GM12878 (cell line): ENCODE results near the gene TRIM58. TPM values are rescaled to one million over a fixed set of nuclear protein-coding genes. Genes with fewer than 3 reads are reported as not detected.

Experiments
- ATAC-seq: fragments of 200-7000 bp; cut with Tn5 transposase; 3 replicates; pipeline ENCODE4 v1.9.1; 2020; ENCODE audit warnings: mild to moderate bottlenecking, moderate library complexity
- BruUV-seq: library from RNA; stranded (reverse); fragments of 400-500 nt; replicated peaks from 2 replicates; lab custom pipeline; 2021; lab: Mats Ljungman, UMichigan
- CTCF ChIA-PET: fragments of 300-600 bp; sonication (Branson Sonifier 250); formaldehyde crosslinking; extraction: SDS; loops from one replicate; lab custom pipeline; 2021; ENCODE audit warnings: inconsistent platforms; lab: Yijun Ruan, JAX
- POLR2A ChIA-PET: fragments of 350-600 bp; formaldehyde crosslinking; extraction: SDS; loops from one replicate; lab custom pipeline; 2021; ENCODE audit warnings: inconsistent platforms; lab: Charles Lee
- RAD21 ChIA-PET: fragments of 300-600 bp; sonication (Branson Sonifier 250); formaldehyde crosslinking; loops from one replicate; lab custom pipeline; 2023; ENCODE audit warnings: antibody characterized with exemption; ENCODE audit not compliant: unreplicated experiment; lab: Charles Lee
- SMC1A ChIA-PET: fragments of 300-600 bp; sonication (Branson Sonifier 250); formaldehyde crosslinking; loops from one replicate; lab custom pipeline; 2023; ENCODE audit not compliant: unreplicated experiment, uncharacterized antibody; lab: Charles Lee
- DNase-seq: peaks from one replicate; pipeline ENCODE4 v3.0.0-alpha.2; 2011; ENCODE audit warnings: low read depth, low spot score
- FAIRE-seq: peaks from 3 replicates; lab custom pipeline; 2011; peaks lifted over from hg19 to GRCh38; lab: Jason Lieb, UNC
- H2AFZ ChIP-seq: 2 replicates; pipeline ENCODE4 v1.6.0; 2011; ENCODE audit warnings: low read depth, low read length, control low read depth; ENCODE audit not compliant: control insufficient read depth
- H3K27ac ChIP-seq: 2 replicates; pipeline ENCODE4 v1.5.1; 2011; ENCODE audit warnings: control low read depth; ENCODE audit not compliant: control insufficient read depth, insufficient read depth
- H3K27me3 ChIP-seq, 2 experiments: replicated peaks in 1 of 2; 2 replicates each; pipeline versions ENCODE4 v1.6.0 to v1.6.1; 2011; ENCODE audit warnings: low read length in 1 of 2; ENCODE audit not compliant: control insufficient read depth in 2 of 2, insufficient read depth in 2 of 2
- H3K36me3 ChIP-seq, 2 experiments: 2 replicates each; pipeline ENCODE4 v1.5.1; 2011; ENCODE audit warnings: low read length in 1 of 2; ENCODE audit not compliant: control insufficient read depth in 2 of 2, insufficient read depth in 2 of 2
- H3K4me1 ChIP-seq: 2 replicates; pipeline ENCODE4 v1.6.1; 2011; ENCODE audit warnings: mild to moderate bottlenecking, low read length, moderate library complexity, mixed read lengths; ENCODE audit not compliant: control insufficient read depth, insufficient read depth
- H3K4me2 ChIP-seq: 2 replicates; pipeline ENCODE4 v1.6.0; 2011; ENCODE audit warnings: control low read depth; ENCODE audit not compliant: control insufficient read depth, insufficient read depth
- H3K4me3 ChIP-seq: fragments of 200-600 bp; sonication (generic); 2 replicates; pipeline ENCODE4 v1.5.1; 2016
- H3K79me2 ChIP-seq: 2 replicates; pipeline ENCODE4 v1.6.0; 2011; ENCODE audit warnings: low read length; ENCODE audit not compliant: control insufficient read depth, insufficient read depth
- H3K9ac ChIP-seq: 2 replicates; pipeline ENCODE4 v1.8.0; 2011; ENCODE audit warnings: low read length, control low read depth, mixed read lengths; ENCODE audit not compliant: control insufficient read depth, insufficient read depth
- H3K9me3 ChIP-seq: replicated peaks from 3 replicates; pipeline ENCODE4 v1.5.1; 2011; ENCODE audit warnings: mild to moderate bottlenecking, low read length; ENCODE audit not compliant: control insufficient read depth, insufficient read depth
- H4K20me1 ChIP-seq: 2 replicates; pipeline ENCODE4 v1.6.0; 2011; ENCODE audit not compliant: control insufficient read depth, insufficient read depth
- HDAC6 ChIP-seq: fragments of 200-600 bp; sonication (generic); IDR thresholded peaks from one replicate; pipeline ENCODE4 v1.8.0; 2017; ENCODE audit warnings: antibody characterized with exemption; ENCODE audit not compliant: unreplicated experiment
- ZNF622 ChIP-seq: fragments of 450-650 bp; IDR thresholded peaks from 2 replicates; pipeline ENCODE4 v1.6.1; 2017; ENCODE audit warnings: mild to moderate bottlenecking, inconsistent platforms
- WGBS: methylation state at CpG from one replicate; pipeline ENCODE4 v1.1.6; 2016; ENCODE audit warnings: low lambda C conversion rate; ENCODE audit not compliant: insufficient replicate concordance, insufficient coverage; ENCODE audit errors: missing lambda C conversion rate; 5-methylcytosine and 5-hydroxymethylcytosine counted together
- in situ Hi-C: fragments of 300-500 bp; cut with MboI; formaldehyde crosslinking; loops from 9 replicates; pipeline ENCODE4 v1.14.3; 2018; ENCODE audit warnings: mixed read lengths
- intact Hi-C: fragments of 100-400 bp; cut with micrococcal nuclease; formaldehyde crosslinking; loops from one replicate; pipeline ENCODE4 v1.14.2; 2022; ENCODE audit not compliant: unreplicated experiment
- polyA plus RNA-seq, 11 experiments: library from polyadenylated mRNA; depleted of rRNA in 4 of 11; unstranded in 6 of 11; stranded (reverse) in 5 of 11; fragments of >200 nt; fragmentation: Nextera tagmentation in 4 of 11; fragmentation: Illumina TruSeq in 1 of 11; extraction: Ambion mirVana in 4 of 11; extraction: Trizol in 1 of 11; gene quantifications; 1 replicate in 1 of 11; 2 replicates in 10 of 11; pipeline versions ENCODE4 v1.2.1 to v1.2.3, GENCODE V29; 2011 to 2016; ENCODE audit warnings: inconsistent platforms in 2 of 11, missing spikeins in 2 of 11, low read depth in 1 of 11
- total RNA-seq, 4 experiments: library from RNA; depleted of rRNA in 3 of 4; stranded (reverse); fragments of >200 nt in 3 of 4; fragmentation: Illumina TruSeq in 1 of 4; extraction: Trizol in 1 of 4; gene quantifications; 2 replicates each; pipeline versions ENCODE4 v1.2.1 to v1.2.3, GENCODE V29; 2013 to 2021
- TF ChIP-seq, protein P1 (sequence below): fragments of 450-650 bp; IDR thresholded peaks from 2 replicates; pipeline ENCODE4 v1.6.1; 2017; ENCODE audit warnings: low read depth, mild to moderate bottlenecking, moderate library complexity
- TF ChIP-seq, protein P2 (sequence below): IDR thresholded peaks from 2 replicates; pipeline ENCODE4 v1.6.1; 2012; ENCODE audit warnings: mild to moderate bottlenecking, low read depth, low read length
- TF ChIP-seq, protein P3 (sequence below): IDR thresholded peaks from 2 replicates; pipeline ENCODE4 v1.6.1; 2011; ENCODE audit warnings: borderline replicate concordance, low read depth, mild to moderate bottlenecking, moderate library complexity, low read length; ENCODE audit not compliant: insufficient read depth, poor library complexity, severe bottlenecking

Gene TRIM58
- total and polyA plus RNA-seq, 10 of the 15 experiments (the other 5 are each of a cell fraction or from before 2014, with no cell fraction given) = not detected

DNA sequence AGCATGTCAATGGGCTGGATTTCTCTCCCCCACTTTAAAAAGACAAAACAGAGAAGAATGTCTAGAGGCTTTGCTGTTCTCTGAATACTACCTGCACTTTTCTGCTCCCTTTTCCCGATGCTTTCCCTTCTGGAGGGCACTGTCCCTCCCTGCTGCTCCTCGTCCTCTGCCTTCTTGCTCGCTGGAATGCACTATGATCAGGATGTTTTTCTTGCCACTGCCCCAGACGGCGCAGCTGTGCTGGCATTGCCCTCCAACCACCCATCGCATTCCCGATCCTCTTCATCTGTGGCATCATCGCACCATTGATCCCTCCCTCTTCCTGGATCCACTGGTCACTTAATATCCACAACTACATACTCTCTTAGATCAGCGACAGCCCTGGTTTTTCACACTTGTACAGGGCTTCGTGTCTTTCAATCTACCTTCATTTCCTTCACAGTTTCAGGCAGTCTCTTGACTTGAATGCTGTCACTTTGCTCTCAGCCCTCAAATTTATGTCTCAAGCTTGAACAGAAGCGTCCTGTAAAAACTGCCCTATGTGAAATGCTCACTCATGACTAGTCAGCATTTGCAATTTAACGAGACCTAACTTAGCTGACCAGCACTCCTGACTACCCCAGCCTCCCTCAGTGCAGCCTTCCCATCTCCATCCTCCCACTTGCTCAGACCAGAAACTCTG, 11.8 kb upstream of the TRIM58 start:
- intact Hi-C loops = no loop called here
- TF ChIP-seq, protein P1, sequence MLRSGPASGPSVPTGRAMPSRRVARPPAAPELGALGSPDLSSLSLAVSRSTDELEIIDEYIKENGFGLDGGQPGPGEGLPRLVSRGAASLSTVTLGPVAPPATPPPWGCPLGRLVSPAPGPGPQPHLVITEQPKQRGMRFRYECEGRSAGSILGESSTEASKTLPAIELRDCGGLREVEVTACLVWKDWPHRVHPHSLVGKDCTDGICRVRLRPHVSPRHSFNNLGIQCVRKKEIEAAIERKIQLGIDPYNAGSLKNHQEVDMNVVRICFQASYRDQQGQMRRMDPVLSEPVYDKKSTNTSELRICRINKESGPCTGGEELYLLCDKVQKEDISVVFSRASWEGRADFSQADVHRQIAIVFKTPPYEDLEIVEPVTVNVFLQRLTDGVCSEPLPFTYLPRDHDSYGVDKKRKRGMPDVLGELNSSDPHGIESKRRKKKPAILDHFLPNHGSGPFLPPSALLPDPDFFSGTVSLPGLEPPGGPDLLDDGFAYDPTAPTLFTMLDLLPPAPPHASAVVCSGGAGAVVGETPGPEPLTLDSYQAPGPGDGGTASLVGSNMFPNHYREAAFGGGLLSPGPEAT = no peak
- no peak for TF ChIP-seq HDAC6
- TF ChIP-seq, protein P2, sequence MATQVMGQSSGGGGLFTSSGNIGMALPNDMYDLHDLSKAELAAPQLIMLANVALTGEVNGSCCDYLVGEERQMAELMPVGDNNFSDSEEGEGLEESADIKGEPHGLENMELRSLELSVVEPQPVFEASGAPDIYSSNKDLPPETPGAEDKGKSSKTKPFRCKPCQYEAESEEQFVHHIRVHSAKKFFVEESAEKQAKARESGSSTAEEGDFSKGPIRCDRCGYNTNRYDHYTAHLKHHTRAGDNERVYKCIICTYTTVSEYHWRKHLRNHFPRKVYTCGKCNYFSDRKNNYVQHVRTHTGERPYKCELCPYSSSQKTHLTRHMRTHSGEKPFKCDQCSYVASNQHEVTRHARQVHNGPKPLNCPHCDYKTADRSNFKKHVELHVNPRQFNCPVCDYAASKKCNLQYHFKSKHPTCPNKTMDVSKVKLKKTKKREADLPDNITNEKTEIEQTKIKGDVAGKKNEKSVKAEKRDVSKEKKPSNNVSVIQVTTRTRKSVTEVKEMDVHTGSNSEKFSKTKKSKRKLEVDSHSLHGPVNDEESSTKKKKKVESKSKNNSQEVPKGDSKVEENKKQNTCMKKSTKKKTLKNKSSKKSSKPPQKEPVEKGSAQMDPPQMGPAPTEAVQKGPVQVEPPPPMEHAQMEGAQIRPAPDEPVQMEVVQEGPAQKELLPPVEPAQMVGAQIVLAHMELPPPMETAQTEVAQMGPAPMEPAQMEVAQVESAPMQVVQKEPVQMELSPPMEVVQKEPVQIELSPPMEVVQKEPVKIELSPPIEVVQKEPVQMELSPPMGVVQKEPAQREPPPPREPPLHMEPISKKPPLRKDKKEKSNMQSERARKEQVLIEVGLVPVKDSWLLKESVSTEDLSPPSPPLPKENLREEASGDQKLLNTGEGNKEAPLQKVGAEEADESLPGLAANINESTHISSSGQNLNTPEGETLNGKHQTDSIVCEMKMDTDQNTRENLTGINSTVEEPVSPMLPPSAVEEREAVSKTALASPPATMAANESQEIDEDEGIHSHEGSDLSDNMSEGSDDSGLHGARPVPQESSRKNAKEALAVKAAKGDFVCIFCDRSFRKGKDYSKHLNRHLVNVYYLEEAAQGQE = no peak
- TF ChIP-seq, protein P3, sequence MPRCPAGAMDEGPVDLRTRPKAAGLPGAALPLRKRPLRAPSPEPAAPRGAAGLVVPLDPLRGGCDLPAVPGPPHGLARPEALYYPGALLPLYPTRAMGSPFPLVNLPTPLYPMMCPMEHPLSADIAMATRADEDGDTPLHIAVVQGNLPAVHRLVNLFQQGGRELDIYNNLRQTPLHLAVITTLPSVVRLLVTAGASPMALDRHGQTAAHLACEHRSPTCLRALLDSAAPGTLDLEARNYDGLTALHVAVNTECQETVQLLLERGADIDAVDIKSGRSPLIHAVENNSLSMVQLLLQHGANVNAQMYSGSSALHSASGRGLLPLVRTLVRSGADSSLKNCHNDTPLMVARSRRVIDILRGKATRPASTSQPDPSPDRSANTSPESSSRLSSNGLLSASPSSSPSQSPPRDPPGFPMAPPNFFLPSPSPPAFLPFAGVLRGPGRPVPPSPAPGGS = peak; percentile 77
- TF ChIP-seq ZNF622 = no peak
- Histone ChIP-seq H3K4me1 (no peaks in the 10 kb centered on the region), H4K20me1 (no peaks in the 10 kb centered on the region), H3K9me3 (no peaks in the 10 kb centered on the region), H3K79me2 (no peaks in the 10 kb centered on the region), H3K36me3 (no peaks in the 10 kb centered on the region), H3K27me3 (no peaks in the 10 kb centered on the region), H2AFZ (no peak overlapping the region), H3K27ac (no peak overlapping the region), H3K9ac (no peak overlapping the region), H3K4me2 (no peak overlapping the region), H3K4me3 (no peak overlapping the region)
- DNase-seq (no peak), ATAC-seq (no peak), FAIRE-seq (no peak)
- POLR2A ChIA-PET = no interaction called here
- RAD21 ChIA-PET = no interaction called here
- 32% methylated on average over 11 of the region's 12 CpGs for WGBS
- CTCF ChIA-PET = no interaction called here
- in situ Hi-C loops = no loop called here
- SMC1A ChIA-PET = no interaction called here
- BruUV-seq = no TSS peak
